Thyroid gland (tissue), 4 donors: ENCODE measurements around the gene GABRA5. TPM values are rescaled to one million over a fixed set of nuclear protein-coding genes. Genes with fewer than 3 reads are reported as not detected.
"Not testable (repeated sequence)": the region's sequence is repeated elsewhere in the genome, so short reads cannot be mapped to it uniquely, and the experiment has no call there.

Source experiments
- DNase-seq, 2 donors: peaks; one replicate each; pipeline ENCODE4 v3.0.0-alpha.2; 2019
- H3K27ac ChIP-seq, 3 donors: fragments of 200-600 bp; sonication (generic); 1 replicate in 2 of 3; 2 replicates in 1 of 3; pipeline ENCODE4 v1.5.1; 2016 to 2019; ENCODE audit warnings: mild to moderate bottlenecking in 1 of 3, moderate library complexity in 1 of 3
- H3K27me3 ChIP-seq: fragments of 200-600 bp; sonication (generic); one replicate; pipeline ENCODE4 v1.5.1; 2019
- H3K36me3 ChIP-seq, 2 donors: fragments of 200-600 bp; sonication (generic); one replicate each; pipeline ENCODE4 v1.5.1; 2016 to 2019
- H3K4me1 ChIP-seq, 2 donors: fragments of 200-600 bp; sonication (generic); one replicate each; pipeline ENCODE4 v1.5.1; 2017 to 2019
- H3K4me3 ChIP-seq, 3 donors: fragments of 200-600 bp; sonication (generic); replicated peaks in 1 of 3; 1 replicate in 2 of 3; 2 replicates in 1 of 3; pipeline ENCODE4 v1.5.1; 2016; ENCODE audit warnings: mild to moderate bottlenecking in 1 of 3
- H3K9me3 ChIP-seq: fragments of 200-600 bp; sonication (generic); one replicate; pipeline ENCODE4 v1.5.1; 2017
- CTCF ChIP-seq, 6 experiments: fragments of 200-600 bp in 3 of 6; fragments of 450-650 bp in 3 of 6; sonication (generic) in 3 of 6; IDR thresholded peaks; one replicate each; pipeline ENCODE4 v1.5.1; 2016 to 2019; ENCODE audit warnings: antibody characterized with exemption in 6 of 6, mild to moderate bottlenecking in 2 of 6, inconsistent platforms in 1 of 6, moderate library complexity in 1 of 6
- POLR2A ChIP-seq, 2 donors: fragments of 450-650 bp; IDR thresholded peaks; one replicate each; pipeline ENCODE4 v1.6.1; 2017; ENCODE audit warnings: antibody characterized with exemption in 2 of 2, mild to moderate bottlenecking in 2 of 2, moderate library complexity in 1 of 2
- WGBS, 2 donors: methylation state at CpG; one replicate each; pipeline ENCODE4 v1.1.5; 2017; 5-methylcytosine and 5-hydroxymethylcytosine counted together
- intact Hi-C: fragments of 100-400 bp; cut with DNase I; formaldehyde crosslinking; loops from one replicate; pipeline ENCODE4 v1.15.1; 2023
- total RNA-seq, 4 donors: library from RNA; depleted of rRNA; stranded (reverse); fragments of >200 nt; gene quantifications; one replicate each; pipeline ENCODE4 v1.2.3, GENCODE V29; 2016

Gene GABRA5
- total RNA-seq, 4 donors from 2014 or later, result 5.7 TPM; not detected in 3

- 15 to 20% methylated on average over 24 of the region's 24 CpGs for WGBS, 2 donors
- H3K4me3 ChIP-seq, result no peak overlapping the region
- intact Hi-C loops, result loop anchor here (10.0 kb wide), 1 partner anchor 133 kb away; no protein-coding TSS in a partner anchor
- no peaks in the 10 kb centered on the region for H3K9me3 ChIP-seq
- no peaks in the 10 kb centered on the region for H3K27me3 ChIP-seq
- no peaks in the 10 kb centered on the region for H3K36me3 ChIP-seq
- H3K27ac ChIP-seq, result no peak overlapping the region
- no peak for TF ChIP-seq POLR2A (IDR thresholded peaks at IDR 0.05)
- TF ChIP-seq CTCF (IDR thresholded peaks at IDR 0.05), result no peak
- H3K4me1 ChIP-seq, result peaks cover 3 to 10% of the 10 kb centered on the region in 2 donors
- no peak for DNase-seq
Observed at GRCh38 chr15:26892182-26892518, 25.3 kb downstream of the GABRA5 start.

- intact Hi-C loops, result loop anchor here (10.0 kb wide), 1 partner anchor 132 kb away; no protein-coding TSS in a partner anchor
- H3K4me3 ChIP-seq, result no peak overlapping the region
- no peaks in the 10 kb centered on the region for H3K36me3 ChIP-seq
- H3K4me1 ChIP-seq, result peaks cover 3 to 10% of the 10 kb centered on the region in 2 donors
- no peak for DNase-seq
- no peaks in the 10 kb centered on the region for H3K9me3 ChIP-seq
- TF ChIP-seq POLR2A (IDR thresholded peaks at IDR 0.05), result no peak
- no peak for TF ChIP-seq CTCF (IDR thresholded peaks at IDR 0.05)
- 78 to 82% methylated on average over 14 of the region's 14 CpGs for WGBS, 2 donors
- no peak overlapping the region for H3K27ac ChIP-seq
- no peaks in the 10 kb centered on the region for H3K27me3 ChIP-seq
Observed at GRCh38 chr15:26892678-26893077, 25.8 kb downstream of the GABRA5 start.

GRCh38 chr15:26893351-26894065 lies 26.6 kb downstream of the GABRA5 start:
- DNase-seq, result no peak
- no peak overlapping the region for H3K4me3 ChIP-seq
- no peaks in the 10 kb centered on the region for H3K9me3 ChIP-seq
- TF ChIP-seq CTCF (IDR thresholded peaks at IDR 0.05) (no peak), POLR2A (IDR thresholded peaks at IDR 0.05) (no peak)
- peaks cover 3 to 10% of the 10 kb centered on the region in 2 donors for H3K4me1 ChIP-seq
- H3K27me3 ChIP-seq, result no peaks in the 10 kb centered on the region
- no peak overlapping the region for H3K27ac ChIP-seq
- intact Hi-C loops, result loop anchor here (10.0 kb wide), 1 partner anchor 131 kb away; no protein-coding TSS in a partner anchor
- H3K36me3 ChIP-seq, result no peaks in the 10 kb centered on the region
- WGBS, 2 donors, result 76 to 85% methylated on average over 32 to 34 of the region's 35 CpGs

GRCh38 chr15:26894181-26894580 lies 27.3 kb downstream of the GABRA5 start:
- TF ChIP-seq POLR2A (IDR thresholded peaks at IDR 0.05) (no peak), CTCF (IDR thresholded peaks at IDR 0.05) (no peak)
- DNase-seq, result no peak
- Histone ChIP-seq H3K36me3 (no peaks in the 10 kb centered on the region), H3K4me3 (no peak overlapping the region), H3K27me3 (no peaks in the 10 kb centered on the region), H3K27ac (no peak overlapping the region), H3K4me1 (peaks cover 3 to 10% of the 10 kb centered on the region in 2 donors), H3K9me3 (no peaks in the 10 kb centered on the region)
- WGBS, 2 donors, result 44 to 62% methylated on average over 22 to 24 of the region's 26 CpGs
- intact Hi-C loops, result loop anchor here (10.0 kb wide), 1 partner anchor 131 kb away; no protein-coding TSS in a partner anchor

GRCh38 chr15:26895346-26895745 lies 28.5 kb downstream of the GABRA5 start:
- not testable (repeated sequence) for H3K27ac ChIP-seq, DNase-seq, H3K9me3 ChIP-seq, H3K36me3 ChIP-seq, H3K4me1 ChIP-seq, H3K27me3 ChIP-seq, H3K4me3 ChIP-seq
- intact Hi-C loops, result loop anchor here (10.0 kb wide), 1 partner anchor 129 kb away; no protein-coding TSS in a partner anchor
- 96% methylated on average over 19 of the region's 19 CpGs for WGBS, 2 donors
